Nephron (organoid): ENCODE measurements around the gene CACNA2D4.

Experiments used
- H3K27ac Mint-ChIP-seq, 3 experiments: 2 replicates each; pipeline ENCODE4 v1.8.0; 2020; ENCODE audit warnings: mixed read lengths in 3 of 3, mild to moderate bottlenecking in 2 of 3, moderate library complexity in 1 of 3
- H3K27me3 Mint-ChIP-seq: 2 replicates; pipeline ENCODE4 v1.8.0; 2021; ENCODE audit warnings: low read depth, mild to moderate bottlenecking, moderate library complexity, mixed read lengths
- H3K36me3 Mint-ChIP-seq: 2 replicates; pipeline ENCODE4 v1.8.0; 2020; ENCODE audit warnings: low read depth, mixed read lengths
- H3K4me1 Mint-ChIP-seq: 2 replicates; pipeline ENCODE4 v1.8.0; 2020; ENCODE audit warnings: mixed read lengths
- H3K4me3 Mint-ChIP-seq, 3 experiments: 2 replicates each; pipeline ENCODE4 v1.8.0; 2020; ENCODE audit warnings: mild to moderate bottlenecking in 3 of 3, mixed read lengths in 3 of 3, moderate library complexity in 2 of 3
- H3K9me3 Mint-ChIP-seq: 2 replicates; pipeline ENCODE4 v1.8.0; 2020; ENCODE audit warnings: mixed read lengths
- CTCF ChIP-seq, 3 experiments: fragments of 200-600 bp; sonication (generic); IDR thresholded peaks; one replicate each; pipeline ENCODE4 v1.5.0; 2021; ENCODE audit warnings: antibody characterized with exemption in 3 of 3; ENCODE audit not compliant: unreplicated experiment in 3 of 3

CACNA2D4 gene

GRCh38 chr12:1844661-1845409, 73.6 kb downstream of the CACNA2D4 start:
- no peak for TF ChIP-seq CTCF (IDR thresholded peaks at IDR 0.05; ENCODE audit: unreplicated experiment in 3 of 3)
- no peak overlapping the region for H3K27ac Mint-ChIP-seq
- H3K9me3 Mint-ChIP-seq, result no peaks in the 10 kb centered on the region
- H3K27me3 Mint-ChIP-seq, result peaks cover 39% of the 10 kb centered on the region
- no peaks in the 10 kb centered on the region for H3K36me3 Mint-ChIP-seq
- H3K4me1 Mint-ChIP-seq, result peaks cover 13% of the 10 kb centered on the region
- H3K4me3 Mint-ChIP-seq, result no peak overlapping the region

- H3K4me1 Mint-ChIP-seq, result peaks cover 16% of the 10 kb centered on the region
- TF ChIP-seq CTCF (IDR thresholded peaks at IDR 0.05; ENCODE audit: unreplicated experiment in 3 of 3), result no peak
- H3K9me3 Mint-ChIP-seq, result no peaks in the 10 kb centered on the region
- no peaks in the 10 kb centered on the region for H3K36me3 Mint-ChIP-seq
- no peak overlapping the region for H3K4me3 Mint-ChIP-seq
- H3K27me3 Mint-ChIP-seq, result peaks cover 44% of the 10 kb centered on the region
- H3K27ac Mint-ChIP-seq, result no peak overlapping the region
Observed at GRCh38 chr12:1844223-1844622, 74.2 kb downstream of the CACNA2D4 start.

GRCh38 chr12:1843641-1844005, 74.8 kb downstream of the CACNA2D4 start:
- Mint-ChIP-seq H3K36me3 (no peaks in the 10 kb centered on the region), H3K27ac (no peak overlapping the region), H3K4me1 (peaks cover 16% of the 10 kb centered on the region), H3K27me3 (peaks cover 49% of the 10 kb centered on the region), H3K4me3 (no peak overlapping the region), H3K9me3 (no peaks in the 10 kb centered on the region)
- no peak for TF ChIP-seq CTCF (IDR thresholded peaks at IDR 0.05; ENCODE audit: unreplicated experiment in 3 of 3)

GRCh38 chr12:1842905-1843640, 75.4 kb downstream of the CACNA2D4 start:
- peaks cover 22% of the 10 kb centered on the region for H3K4me1 Mint-ChIP-seq
- H3K27me3 Mint-ChIP-seq, result peaks cover 51% of the 10 kb centered on the region

DNA sequence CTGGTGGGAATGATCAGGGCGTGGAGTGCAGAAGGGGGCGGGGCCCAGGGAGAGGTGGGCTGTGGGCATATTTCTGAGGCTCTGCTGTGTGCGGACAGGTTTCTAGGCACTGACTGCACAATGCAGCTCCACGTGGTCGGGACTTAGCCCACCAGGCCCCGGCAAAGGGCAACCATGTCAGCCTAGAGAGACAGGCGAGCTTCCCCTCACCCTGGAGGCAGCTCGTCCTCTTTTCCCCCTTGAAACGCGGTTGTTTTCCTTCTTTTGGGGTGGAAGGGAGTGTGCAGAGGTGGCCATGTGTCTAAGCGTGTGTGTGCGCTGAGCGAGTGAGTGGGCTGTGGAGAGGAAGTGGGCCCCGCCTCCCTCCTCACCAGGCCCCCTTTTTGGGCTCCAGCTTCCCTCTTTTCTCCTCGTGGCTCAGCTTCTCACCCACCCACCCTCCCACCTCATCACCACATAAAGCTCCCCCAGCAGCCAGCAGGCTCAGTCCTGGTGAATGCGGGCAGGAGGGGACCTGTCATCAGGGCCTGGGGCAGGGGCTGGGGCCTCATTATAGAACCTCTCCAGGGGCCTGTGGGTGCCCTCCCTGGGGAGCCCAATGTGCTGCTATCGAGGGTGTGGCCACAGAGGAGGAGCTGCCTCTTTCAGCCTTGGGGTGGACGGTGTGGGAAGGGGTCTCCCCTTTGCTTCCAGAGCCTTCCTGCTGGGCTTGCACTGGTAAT, 76.1 kb downstream of the CACNA2D4 start:
- H3K9me3 Mint-ChIP-seq, result no peaks in the 10 kb centered on the region
- no peak overlapping the region for H3K4me3 Mint-ChIP-seq
- H3K4me1 Mint-ChIP-seq, result peaks cover 29% of the 10 kb centered on the region
- peaks cover 53% of the 10 kb centered on the region for H3K27me3 Mint-ChIP-seq
- no peak overlapping the region for H3K27ac Mint-ChIP-seq
- no peaks in the 10 kb centered on the region for H3K36me3 Mint-ChIP-seq
- TF ChIP-seq CTCF (IDR thresholded peaks at IDR 0.05; ENCODE audit: unreplicated experiment in 3 of 3), result no peak

More at GRCh38 chr12:1842905-1843640, 75.4 kb downstream of the CACNA2D4 start:
- Mint-ChIP-seq H3K27ac (no peak overlapping the region), H3K4me3 (no peak overlapping the region), H3K9me3 (no peaks in the 10 kb centered on the region), H3K36me3 (no peaks in the 10 kb centered on the region)
- no peak for TF ChIP-seq CTCF (IDR thresholded peaks at IDR 0.05; ENCODE audit: unreplicated experiment in 3 of 3)
